K562 (cell line): ENCODE data around the gene HOXA13. TPM values are rescaled to one million over a fixed set of nuclear protein-coding genes. Genes with fewer than 3 reads are reported as not detected.

Experiments used
- ATAC-seq: fragments of 200-7000 bp; cut with Tn5 transposase; 3 replicates; pipeline ENCODE4 v1.9.1; 2020; ENCODE audit warnings: moderate library complexity
- BruUV-seq: library from RNA; stranded (reverse); fragments of 400-500 nt; replicated peaks from 2 replicates; lab custom pipeline; 2021; lab: Mats Ljungman, UMichigan
- CTCF ChIA-PET: fragments of 300-600 bp; formaldehyde crosslinking; extraction: SDS; loops from one replicate; lab custom pipeline; 2021; ENCODE audit warnings: low intra/inter-chr PET ratio; lab: Yijun Ruan, JAX
- POLR2A ChIA-PET: fragments of 300-600, 350-650 bp; sonication (Branson Sonifier 250); formaldehyde crosslinking; extraction: SDS; loops from one replicate; lab custom pipeline; 2021; ENCODE audit warnings: antibody characterized with exemption, inconsistent platforms; lab: Yijun Ruan, JAX
- DNase-seq, 4 experiments: peaks; one replicate each; pipeline versions ENCODE4 v3.0.0 to v3.0.0-alpha.2; 2011 to 2018; ENCODE audit warnings: low spot score in 3 of 4, mixed read lengths in 3 of 4; ENCODE audit errors: extremely low read depth in 1 of 4
- FAIRE-seq: peaks from 2 replicates; lab custom pipeline; 2011; peaks lifted over from hg19 to GRCh38; lab: Jason Lieb, UNC
- H2AFZ ChIP-seq: 2 replicates; pipeline ENCODE4 v1.6.0; 2011; ENCODE audit warnings: low read depth, low read length, control low read depth, inconsistent platforms
- H3K27ac ChIP-seq: fragments of 200-600 bp; 3 replicates; pipeline ENCODE4 v1.8.0; 2011; ENCODE audit warnings: low read depth, mild to moderate bottlenecking, control low read depth, inconsistent platforms, low read length, moderate library complexity, mixed read lengths; ENCODE audit errors: extremely low read depth
- H3K27me3 ChIP-seq, 2 experiments: fragments of 300-600 bp in 1 of 2; 2 replicates in 1 of 2; 3 replicates in 1 of 2; pipeline versions ENCODE4 v1.6.0 to v1.8.0; 2011; ENCODE audit warnings: inconsistent platforms in 2 of 2, low read length in 2 of 2, mild to moderate bottlenecking in 1 of 2, mixed read lengths in 1 of 2, moderate library complexity in 1 of 2; ENCODE audit not compliant: control insufficient read depth in 2 of 2, insufficient read depth in 2 of 2
- H3K36me3 ChIP-seq: fragments of 300-600 bp; 3 replicates; pipeline ENCODE4 v1.8.0; 2011; ENCODE audit warnings: mild to moderate bottlenecking, low read length, inconsistent platforms; ENCODE audit not compliant: control insufficient read depth, insufficient read depth
- H3K4me1 ChIP-seq, 2 experiments: fragments of 200-600 bp in 1 of 2; replicated peaks in 1 of 2; 2 replicates in 1 of 2; 3 replicates in 1 of 2; pipeline versions ENCODE4 v1.5.1 to v1.8.0; 2011; ENCODE audit warnings: inconsistent platforms in 2 of 2, low read length in 2 of 2, mild to moderate bottlenecking in 1 of 2, mixed read lengths in 1 of 2, moderate library complexity in 1 of 2; ENCODE audit not compliant: control insufficient read depth in 2 of 2, insufficient read depth in 2 of 2
- H3K4me2 ChIP-seq: 2 replicates; pipeline ENCODE4 v1.6.1; 2011; ENCODE audit warnings: low read length, control low read depth, inconsistent platforms, mixed read lengths; ENCODE audit not compliant: insufficient read depth
- H3K4me3 ChIP-seq: fragments of 200-600 bp; sonication (generic), shearing (Covaris generic); 2 replicates; pipeline ENCODE4 v1.5.1; 2016; ENCODE audit warnings: control low read depth, inconsistent platforms
- H3K79me2 ChIP-seq: fragments of 200-600 bp; 3 replicates; pipeline ENCODE4 v1.8.0; 2011; ENCODE audit warnings: low read length, inconsistent platforms; ENCODE audit not compliant: control insufficient read depth, insufficient read depth
- H3K9ac ChIP-seq, 2 experiments: 2 replicates each; pipeline versions ENCODE4 v1.6.0 to v1.6.1; 2011; ENCODE audit warnings: low read depth in 2 of 2, low read length in 2 of 2, control low read depth in 1 of 2, inconsistent platforms in 1 of 2, mild to moderate bottlenecking in 1 of 2, mixed read lengths in 1 of 2; ENCODE audit not compliant: insufficient read depth in 1 of 2
- H3K9me1 ChIP-seq: one replicate; pipeline ENCODE4 v1.6.0; 2011; ENCODE audit warnings: inconsistent platforms, mild to moderate bottlenecking, low read length, moderate library complexity; ENCODE audit not compliant: control insufficient read depth, insufficient read depth
- H3K9me3 ChIP-seq: replicated peaks from 2 replicates; pipeline ENCODE4 v1.5.1; 2011; ENCODE audit warnings: low read depth, low read length, inconsistent platforms; ENCODE audit not compliant: control insufficient read depth, insufficient read depth
- H4K20me1 ChIP-seq: replicated peaks from 2 replicates; pipeline ENCODE4 v1.6.1; 2011; ENCODE audit warnings: low read length, inconsistent platforms, mixed read lengths; ENCODE audit not compliant: control insufficient read depth, insufficient read depth
- EP400 ChIP-seq: fragments of 450-650 bp; IDR thresholded peaks from 2 replicates; pipeline ENCODE4 v1.6.1; 2017; ENCODE audit warnings: antibody characterized with exemption, mild to moderate bottlenecking, moderate library complexity
- MXI1 ChIP-seq: IDR thresholded peaks from 2 replicates; pipeline ENCODE4 v1.6.1; 2011; ENCODE audit warnings: low read depth, mild to moderate bottlenecking, improper control_type of control experiment, low read length
- PRMT5 ChIP-seq: sonication (generic); formaldehyde crosslinking; IDR thresholded peaks from 2 replicates; pipeline ENCODE4 v1.5.0; 2020; ENCODE audit warnings: missing genetic modification reagents
- SAP30 ChIP-seq: fragments of 200-600 bp; sonication (generic); IDR thresholded peaks from 2 replicates; pipeline ENCODE4 v1.6.1; 2012; ENCODE audit warnings: borderline replicate concordance, low read depth, mild to moderate bottlenecking, moderate library complexity, low read length, control low read depth, inconsistent platforms; ENCODE audit not compliant: insufficient read depth, poor library complexity, severe bottlenecking
- ZNF655 ChIP-seq: fragments of 250-450 bp; sonication (Bioruptor Pico); IDR thresholded peaks from 2 replicates; pipeline ENCODE4 v1.5.0; 2021
- WGBS: fragments of 100-300 bp; shearing (Covaris generic); methylation state at CpG from one replicate; pipeline ENCODE4 v1.1.6; 2016; ENCODE audit warnings: low coverage, mixed read lengths; ENCODE audit not compliant: insufficient coverage; ENCODE audit errors: missing lambda C conversion rate; 5-methylcytosine and 5-hydroxymethylcytosine counted together
- in situ Hi-C: fragments of 300-500 bp; cut with MboI; formaldehyde crosslinking; loops from 4 replicates; pipeline ENCODE4 v1.15.0; 2018; ENCODE audit warnings: inconsistent platforms, mixed read lengths
- intact Hi-C: fragments of 100-400 bp; cut with micrococcal nuclease; formaldehyde crosslinking; loops from 2 replicates; pipeline ENCODE4 v1.14.2; 2022
- polyA plus RNA-seq, 8 experiments: library from polyadenylated mRNA; depleted of rRNA in 4 of 8; stranded (reverse) in 5 of 8; unstranded in 3 of 8; fragments of >200 nt; fragmentation: Nextera tagmentation in 2 of 8; fragmentation: Illumina TruSeq in 1 of 8; extraction: Ambion mirVana in 2 of 8; extraction: Trizol in 1 of 8; gene quantifications; 2 replicates each; pipeline versions ENCODE4 v1.2.1 to v1.2.3, GENCODE V29; 2011 to 2014; ENCODE audit warnings: inconsistent platforms in 1 of 8, missing spikeins in 1 of 8
- total RNA-seq, 7 experiments: library from RNA; depleted of rRNA in 6 of 7; stranded (reverse); fragments of >200 nt in 6 of 7; fragmentation: Illumina TruSeq in 2 of 7; extraction: Trizol in 2 of 7; gene quantifications; 2 replicates each; pipeline versions ENCODE4 v1.2.1 to v1.2.3, GENCODE V29; 2011 to 2021; ENCODE audit warnings: low replicate concordance in 1 of 7
- TF ChIP-seq, protein P1 (sequence below): fragments of 250-450 bp; sonication (Bioruptor Pico); IDR thresholded peaks from 2 replicates; pipeline ENCODE4 v1.5.0; 2020; ENCODE audit warnings: mild to moderate bottlenecking, borderline replicate concordance

The HOXA13 gene
- total and polyA plus RNA-seq, 9 of the 15 experiments (the other 6 are each of a cell fraction or from before 2014, with no cell fraction given), result not detected

GRCh38 chr7:27247452-27248426 lies 47.8 kb upstream of the HOXA13 start:
- intact Hi-C loops, result no loop called here
- H3K27me3 ChIP-seq, result peaks cover 80 to 98% of the 10 kb centered on the region in 2 experiments
- no peak for ATAC-seq

DNA sequence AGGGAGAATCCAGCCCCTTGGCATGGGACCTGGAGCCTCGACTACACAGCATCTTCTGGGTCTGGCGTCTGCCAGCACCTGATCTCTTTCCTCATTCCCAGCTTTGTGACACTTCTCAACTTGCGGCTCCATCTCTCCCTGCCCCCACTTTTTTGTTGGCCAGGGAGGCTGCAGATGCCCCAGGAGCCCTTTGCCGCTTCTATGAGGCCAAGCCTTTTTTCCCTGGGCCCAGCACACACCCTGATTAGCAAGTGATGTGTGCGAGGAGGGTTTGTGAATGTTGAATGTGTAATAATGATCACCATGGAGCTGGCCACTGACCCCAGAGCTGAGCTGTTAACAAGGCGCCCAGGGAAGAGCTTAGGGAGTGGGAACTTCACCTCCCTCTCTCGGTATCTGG lies 47.1 kb upstream of the HOXA13 start:
- H3K27ac ChIP-seq, result no peak overlapping the region
- H3K4me1 ChIP-seq, result peaks cover 0 to 29% of the 10 kb centered on the region in 2 experiments; a peak in 2 of 5 replicates
- H3K9ac ChIP-seq, result no peak overlapping the region
- CTCF ChIA-PET, result no interaction called here
- H4K20me1 ChIP-seq, result peaks cover 9% of the 10 kb centered on the region
- intact Hi-C loops, result no loop called here
- no peak overlapping the region for H3K4me3 ChIP-seq
- DNase-seq (no peak), FAIRE-seq (no peak), ATAC-seq (no peak)
- POLR2A ChIA-PET, result no interaction called here
- H3K36me3 ChIP-seq, result no peaks in the 10 kb centered on the region
- 0% methylated on average over 7 of the region's 7 CpGs for WGBS
- BruUV-seq, result no TSS peak
- peaks cover 80 to 96% of the 10 kb centered on the region in 2 experiments for H3K27me3 ChIP-seq
- no peaks in the 10 kb centered on the region for H3K79me2 ChIP-seq
- in situ Hi-C loops, result no loop called here
- H3K9me1 ChIP-seq, result peaks cover 2% of the 10 kb centered on the region
- no peak overlapping the region for H3K4me2 ChIP-seq
- no peaks in the 10 kb centered on the region for H3K9me3 ChIP-seq
- no peak overlapping the region for H2AFZ ChIP-seq
- TF ChIP-seq, protein P1, sequence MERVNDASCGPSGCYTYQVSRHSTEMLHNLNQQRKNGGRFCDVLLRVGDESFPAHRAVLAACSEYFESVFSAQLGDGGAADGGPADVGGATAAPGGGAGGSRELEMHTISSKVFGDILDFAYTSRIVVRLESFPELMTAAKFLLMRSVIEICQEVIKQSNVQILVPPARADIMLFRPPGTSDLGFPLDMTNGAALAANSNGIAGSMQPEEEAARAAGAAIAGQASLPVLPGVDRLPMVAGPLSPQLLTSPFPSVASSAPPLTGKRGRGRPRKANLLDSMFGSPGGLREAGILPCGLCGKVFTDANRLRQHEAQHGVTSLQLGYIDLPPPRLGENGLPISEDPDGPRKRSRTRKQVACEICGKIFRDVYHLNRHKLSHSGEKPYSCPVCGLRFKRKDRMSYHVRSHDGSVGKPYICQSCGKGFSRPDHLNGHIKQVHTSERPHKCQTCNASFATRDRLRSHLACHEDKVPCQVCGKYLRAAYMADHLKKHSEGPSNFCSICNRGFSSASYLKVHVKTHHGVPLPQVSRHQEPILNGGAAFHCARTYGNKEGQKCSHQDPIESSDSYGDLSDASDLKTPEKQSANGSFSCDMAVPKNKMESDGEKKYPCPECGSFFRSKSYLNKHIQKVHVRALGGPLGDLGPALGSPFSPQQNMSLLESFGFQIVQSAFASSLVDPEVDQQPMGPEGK, result no peak
- no peak for TF ChIP-seq SAP30
- TF ChIP-seq MXI1, result no peak
- TF ChIP-seq ZNF655 (CRISPR knock-in tag), result no peak
- TF ChIP-seq EP400, result no peak

More at GRCh38 chr7:27247452-27248426, 47.8 kb upstream of the HOXA13 start:
- no peak for FAIRE-seq
- WGBS, result 0% methylated on average over 4 of the region's 4 CpGs
- Histone ChIP-seq H3K36me3 (no peaks in the 10 kb centered on the region), H3K9me1 (peaks cover 2% of the 10 kb centered on the region)
- no peak for TF ChIP-seq PRMT5
- TF ChIP-seq, all 486 proteins: peak for 0
- no peaks in the 10 kb centered on the region for H3K9me3 ChIP-seq
- peaks cover 0 to 29% of the 10 kb centered on the region in 2 experiments; a peak in 2 of 5 replicates for H3K4me1 ChIP-seq
- no TSS peak for BruUV-seq
- H3K4me3 ChIP-seq, result no peak overlapping the region
- no peak overlapping the region for H3K9ac ChIP-seq
- CTCF ChIA-PET, result no interaction called here
- H3K27ac ChIP-seq, result no peak overlapping the region
- peaks cover 9% of the 10 kb centered on the region for H4K20me1 ChIP-seq
- POLR2A ChIA-PET, result interaction anchor here (0.9 kb wide), 1 partner anchor 11 kb away, joined by 7 read pairs; no protein-coding TSS in a partner anchor
- no peaks in the 10 kb centered on the region for H3K79me2 ChIP-seq
- H2AFZ ChIP-seq, result no peak overlapping the region
- H3K4me2 ChIP-seq, result no peak overlapping the region
- in situ Hi-C loops, result no loop called here
- no peak for DNase-seq
